Fibroblast of lung (primary cell): ENCODE results near the gene TUNAR. TPM values are rescaled to one million over a fixed set of nuclear protein-coding genes. Genes with fewer than 3 reads are reported as not detected.

ENCODE experiments used
- DNase-seq, 2 donors: peaks; one replicate each; pipeline versions ENCODE4 v3.0.0 to v3.0.0-alpha.2; 2010; ENCODE audit warnings: low read depth in 2 of 2
- H2AFZ ChIP-seq: 2 replicates; pipeline ENCODE4 v1.5.1; 2012; ENCODE audit warnings: low read length, control low read depth, inconsistent platforms
- H3K27ac ChIP-seq: 2 replicates; pipeline ENCODE4 v1.5.1; 2011; ENCODE audit warnings: low read length, control low read depth; ENCODE audit not compliant: insufficient read depth
- H3K27me3 ChIP-seq: 2 replicates; pipeline ENCODE4 v1.5.1; 2011; ENCODE audit warnings: mild to moderate bottlenecking, low read length; ENCODE audit not compliant: control insufficient read depth, insufficient read depth
- H3K36me3 ChIP-seq: 2 replicates; pipeline ENCODE4 v1.5.1; 2011; ENCODE audit warnings: low read length; ENCODE audit not compliant: control insufficient read depth, insufficient read depth
- H3K4me1 ChIP-seq: 2 replicates; pipeline ENCODE4 v1.5.1; 2011; ENCODE audit warnings: low read length; ENCODE audit not compliant: control insufficient read depth, insufficient read depth; ENCODE audit errors: extremely low read depth
- H3K4me2 ChIP-seq: 2 replicates; pipeline ENCODE4 v1.5.1; 2011; ENCODE audit warnings: low read length, control low read depth; ENCODE audit not compliant: insufficient read depth; ENCODE audit errors: extremely low read depth
- H3K4me3 ChIP-seq, 4 experiments: fragments of 200-600 bp in 1 of 4; sonication (generic) in 1 of 4; replicated peaks in 1 of 4; 2 replicates each; pipeline ENCODE4 v1.5.1; 2011 to 2016; ENCODE audit warnings: low read length in 4 of 4, low read depth in 3 of 4, mild to moderate bottlenecking in 3 of 4, control low read depth in 2 of 4, inconsistent platforms in 1 of 4, mixed read lengths in 1 of 4; ENCODE audit not compliant: insufficient read depth in 1 of 4; ENCODE audit errors: control extremely low read depth in 1 of 4
- H3K79me2 ChIP-seq: 2 replicates; pipeline ENCODE4 v1.5.1; 2012; ENCODE audit warnings: mild to moderate bottlenecking, low read length, inconsistent platforms; ENCODE audit not compliant: control insufficient read depth, insufficient read depth
- H3K9ac ChIP-seq: 2 replicates; pipeline ENCODE4 v1.5.1; 2011; ENCODE audit warnings: mild to moderate bottlenecking, low read length, control low read depth; ENCODE audit not compliant: insufficient read depth
- H3K9me3 ChIP-seq: 2 replicates; pipeline ENCODE4 v1.5.1; 2012; ENCODE audit warnings: low read depth, low read length; ENCODE audit not compliant: control insufficient read depth, insufficient read depth
- H4K20me1 ChIP-seq: 2 replicates; pipeline ENCODE4 v1.5.1; 2011; ENCODE audit warnings: low read length; ENCODE audit not compliant: control insufficient read depth, insufficient read depth; ENCODE audit errors: extremely low read depth
- CTCF ChIP-seq, 2 donors: IDR thresholded peaks in 1 of 2; conservative IDR thresholded peaks in 1 of 2; 1 replicate in 1 of 2; 2 replicates in 1 of 2; pipeline ENCODE4 v1.5.1; 2011 to 2012; ENCODE audit warnings: low read length in 2 of 2, control low read depth in 1 of 2, inconsistent platforms in 1 of 2, low read depth in 1 of 2, mild to moderate bottlenecking in 1 of 2
- EZH2 ChIP-seq: IDR thresholded peaks from 2 replicates; pipeline ENCODE4 v1.5.1; 2012; ENCODE audit warnings: low read length, control low read depth, mild to moderate bottlenecking; ENCODE audit errors: missing control alignments
- polyA plus RNA-seq, 2 donors: library from polyadenylated mRNA; depleted of rRNA in 1 of 2; stranded (reverse) in 1 of 2; unstranded in 1 of 2; fragments of >200 nt; gene quantifications; 2 replicates each; pipeline ENCODE4 v1.2.1, GENCODE V29; 2011 to 2012; ENCODE audit warnings: missing spikeins in 1 of 2
- total RNA-seq: library from RNA; depleted of rRNA; stranded (reverse); fragments of >200 nt; gene quantifications from 2 replicates; pipeline ENCODE4 v1.2.1, GENCODE V29; 2014

The TUNAR gene
- total and polyA plus RNA-seq, 2 donors (not counting 1 experiment from before 2014, with no cell fraction given) = not detected

- Histone ChIP-seq H3K9ac (no peak overlapping the region), H3K9me3 (no peaks in the 10 kb centered on the region), H3K27ac (no peak overlapping the region), H3K4me2 (no peak overlapping the region), H2AFZ (no peak overlapping the region), H3K4me3 (no peak overlapping the region), H4K20me1 (no peaks in the 10 kb centered on the region), H3K4me1 (no peaks in the 10 kb centered on the region), H3K36me3 (no peaks in the 10 kb centered on the region), H3K27me3 (no peaks in the 10 kb centered on the region), H3K79me2 (no peaks in the 10 kb centered on the region)
- no peak for DNase-seq
- TF ChIP-seq CTCF (conservative IDR thresholded peaks at IDR 0.05 in 1 of 2, IDR thresholded peaks at IDR 0.05 in 1 of 2; ENCODE audit: low read depth in 1 of 2, low read length in 2 of 2) (no peak), EZH2 (no peak)
Observed at GRCh38 chr14:95928751-95929150, 52.1 kb downstream of the TUNAR start.

- Histone ChIP-seq H3K79me2 (no peaks in the 10 kb centered on the region), H3K4me1 (no peaks in the 10 kb centered on the region), H3K9me3 (no peaks in the 10 kb centered on the region), H3K36me3 (no peaks in the 10 kb centered on the region), H3K4me2 (no peak overlapping the region), H2AFZ (no peak overlapping the region), H3K27ac (no peak overlapping the region), H4K20me1 (no peaks in the 10 kb centered on the region), H3K27me3 (no peaks in the 10 kb centered on the region), H3K4me3 (no peak overlapping the region), H3K9ac (no peak overlapping the region)
- TF ChIP-seq EZH2 = no peak
- TF ChIP-seq CTCF (conservative IDR thresholded peaks at IDR 0.05 in 1 of 2, IDR thresholded peaks at IDR 0.05 in 1 of 2; ENCODE audit: low read depth in 1 of 2, low read length in 2 of 2) = no peak
- no peak for DNase-seq
Observed at GRCh38 chr14:95931384-95931783, 54.8 kb downstream of the TUNAR start.

GRCh38 chr14:95935228-95935822, 58.7 kb downstream of the TUNAR start:
- Histone ChIP-seq H3K9ac (no peak overlapping the region), H3K36me3 (no peaks in the 10 kb centered on the region), H3K9me3 (no peaks in the 10 kb centered on the region), H2AFZ (no peak overlapping the region), H3K4me1 (no peaks in the 10 kb centered on the region), H3K27ac (no peak overlapping the region), H3K79me2 (no peaks in the 10 kb centered on the region), H3K27me3 (no peaks in the 10 kb centered on the region), H4K20me1 (no peaks in the 10 kb centered on the region), H3K4me3 (no peak overlapping the region), H3K4me2 (no peak overlapping the region)
- no peak for TF ChIP-seq CTCF (conservative IDR thresholded peaks at IDR 0.05 in 1 of 2, IDR thresholded peaks at IDR 0.05 in 1 of 2; ENCODE audit: low read depth in 1 of 2, low read length in 2 of 2)
- no peak for TF ChIP-seq EZH2
- peak; percentile 33 for DNase-seq
